Right lobe of liver (tissue), 6 donors: ENCODE measurements around the gene ARHGAP33. TPM values are rescaled to one million over a fixed set of nuclear protein-coding genes. Genes with fewer than 3 reads are reported as not detected.
A peak's percentile ranks its signal among the peaks of the same experiment; 100 is the strongest.

ENCODE experiments used
- ATAC-seq, 4 donors: fragments of 200-7000 bp; cut with Tn5 transposase; one replicate each; pipeline ENCODE4 v1.9.1; 2020; ENCODE audit warnings: mild to moderate bottlenecking in 4 of 4, moderate library complexity in 4 of 4
- DNase-seq, 3 donors: peaks; one replicate each; pipeline ENCODE4 v3.0.0-alpha.2; 2020
- H3K27ac ChIP-seq, 3 donors: fragments of 200-600 bp; one replicate each; pipeline ENCODE4 v1.8.0; 2022
- H3K27me3 ChIP-seq, 2 donors: fragments of 200-600 bp; one replicate each; pipeline ENCODE4 v1.8.0; 2022
- H3K36me3 ChIP-seq, 4 donors: fragments of 200-600 bp; sonication (generic) in 1 of 4; one replicate each; pipeline versions ENCODE4 v1.5.1 to v1.8.0; 2017 to 2022; ENCODE audit warnings: control low read depth in 1 of 4
- H3K4me1 ChIP-seq, 4 donors: fragments of 200-600 bp; sonication (generic) in 1 of 4; one replicate each; pipeline versions ENCODE4 v1.5.1 to v1.8.0; 2017 to 2022; ENCODE audit warnings: control low read depth in 1 of 4
- H3K4me3 ChIP-seq, 3 donors: fragments of 200-600 bp; one replicate each; pipeline ENCODE4 v1.8.0; 2022
- H3K9me3 ChIP-seq, 4 donors: fragments of 200-600 bp; sonication (generic) in 1 of 4; one replicate each; pipeline versions ENCODE4 v1.5.1 to v1.8.0; 2017 to 2022; ENCODE audit warnings: control low read depth in 1 of 4
- POLR2A ChIP-seq: fragments of 450-650 bp; IDR thresholded peaks from one replicate; pipeline ENCODE4 v1.6.1; 2017; ENCODE audit warnings: antibody characterized with exemption, mild to moderate bottlenecking
- WGBS: methylation state at CpG from one replicate; pipeline ENCODE4 v1.1.6; 2018; ENCODE audit warnings: low coverage, low lambda C conversion rate; ENCODE audit not compliant: insufficient coverage; ENCODE audit errors: missing lambda C conversion rate; 5-methylcytosine and 5-hydroxymethylcytosine counted together
- intact Hi-C, 2 donors: fragments of 100-400 bp; cut with DNase I; formaldehyde crosslinking; loops; one replicate each; pipeline versions ENCODE4 v1.11.2 to v1.14.1; 2022
- long read RNA-seq: library from polyadenylated mRNA; unstranded; transcript quantifications from one replicate; pipeline ENCODE4 v2.0.0, GENCODE V29; 2019
- total RNA-seq, 6 experiments: library from RNA; depleted of rRNA in 2 of 6; stranded (reverse); fragments of >200 nt in 2 of 6; fragmentation: NEBNext Ultra II Directional in 3 of 6; extraction: Animal tissue kit (Norgen Biotek cat#: 25700) in 3 of 6; gene quantifications; one replicate each; pipeline versions ENCODE4 v1.1.0 to v1.2.4, GENCODE V29; 2016 to 2023
- TF ChIP-seq, protein P1 (sequence below), 4 donors: fragments of 200-600 bp in 3 of 4; fragments of 450-650 bp in 1 of 4; IDR thresholded peaks; one replicate each; pipeline versions ENCODE4 v1.5.1 to v1.8.0; 2016 to 2022; ENCODE audit warnings: antibody characterized with exemption in 4 of 4, mild to moderate bottlenecking in 2 of 4
- donor health status: DM: no; HTN: yes; CAD: no.
- donor health status: DM: no; HTN: no; CAD: no.
- donor health status: DM: no; HTN: no; CAD: no.
- donor health status: DM: no; HTN: yes; CAD: no.
- donor health status: DM: no; HTN: yes; CAD: no.

ARHGAP33 gene, protein sequence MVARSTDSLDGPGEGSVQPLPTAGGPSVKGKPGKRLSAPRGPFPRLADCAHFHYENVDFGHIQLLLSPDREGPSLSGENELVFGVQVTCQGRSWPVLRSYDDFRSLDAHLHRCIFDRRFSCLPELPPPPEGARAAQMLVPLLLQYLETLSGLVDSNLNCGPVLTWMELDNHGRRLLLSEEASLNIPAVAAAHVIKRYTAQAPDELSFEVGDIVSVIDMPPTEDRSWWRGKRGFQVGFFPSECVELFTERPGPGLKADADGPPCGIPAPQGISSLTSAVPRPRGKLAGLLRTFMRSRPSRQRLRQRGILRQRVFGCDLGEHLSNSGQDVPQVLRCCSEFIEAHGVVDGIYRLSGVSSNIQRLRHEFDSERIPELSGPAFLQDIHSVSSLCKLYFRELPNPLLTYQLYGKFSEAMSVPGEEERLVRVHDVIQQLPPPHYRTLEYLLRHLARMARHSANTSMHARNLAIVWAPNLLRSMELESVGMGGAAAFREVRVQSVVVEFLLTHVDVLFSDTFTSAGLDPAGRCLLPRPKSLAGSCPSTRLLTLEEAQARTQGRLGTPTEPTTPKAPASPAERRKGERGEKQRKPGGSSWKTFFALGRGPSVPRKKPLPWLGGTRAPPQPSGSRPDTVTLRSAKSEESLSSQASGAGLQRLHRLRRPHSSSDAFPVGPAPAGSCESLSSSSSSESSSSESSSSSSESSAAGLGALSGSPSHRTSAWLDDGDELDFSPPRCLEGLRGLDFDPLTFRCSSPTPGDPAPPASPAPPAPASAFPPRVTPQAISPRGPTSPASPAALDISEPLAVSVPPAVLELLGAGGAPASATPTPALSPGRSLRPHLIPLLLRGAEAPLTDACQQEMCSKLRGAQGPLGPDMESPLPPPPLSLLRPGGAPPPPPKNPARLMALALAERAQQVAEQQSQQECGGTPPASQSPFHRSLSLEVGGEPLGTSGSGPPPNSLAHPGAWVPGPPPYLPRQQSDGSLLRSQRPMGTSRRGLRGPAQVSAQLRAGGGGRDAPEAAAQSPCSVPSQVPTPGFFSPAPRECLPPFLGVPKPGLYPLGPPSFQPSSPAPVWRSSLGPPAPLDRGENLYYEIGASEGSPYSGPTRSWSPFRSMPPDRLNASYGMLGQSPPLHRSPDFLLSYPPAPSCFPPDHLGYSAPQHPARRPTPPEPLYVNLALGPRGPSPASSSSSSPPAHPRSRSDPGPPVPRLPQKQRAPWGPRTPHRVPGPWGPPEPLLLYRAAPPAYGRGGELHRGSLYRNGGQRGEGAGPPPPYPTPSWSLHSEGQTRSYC
- total RNA-seq, result 1 to 10 TPM in 5 of 6 experiments, under 1 TPM in 1; 0.37 to 5.2 (median 3.1) TPM
- long read RNA-seq, result 0 reads

DNA sequence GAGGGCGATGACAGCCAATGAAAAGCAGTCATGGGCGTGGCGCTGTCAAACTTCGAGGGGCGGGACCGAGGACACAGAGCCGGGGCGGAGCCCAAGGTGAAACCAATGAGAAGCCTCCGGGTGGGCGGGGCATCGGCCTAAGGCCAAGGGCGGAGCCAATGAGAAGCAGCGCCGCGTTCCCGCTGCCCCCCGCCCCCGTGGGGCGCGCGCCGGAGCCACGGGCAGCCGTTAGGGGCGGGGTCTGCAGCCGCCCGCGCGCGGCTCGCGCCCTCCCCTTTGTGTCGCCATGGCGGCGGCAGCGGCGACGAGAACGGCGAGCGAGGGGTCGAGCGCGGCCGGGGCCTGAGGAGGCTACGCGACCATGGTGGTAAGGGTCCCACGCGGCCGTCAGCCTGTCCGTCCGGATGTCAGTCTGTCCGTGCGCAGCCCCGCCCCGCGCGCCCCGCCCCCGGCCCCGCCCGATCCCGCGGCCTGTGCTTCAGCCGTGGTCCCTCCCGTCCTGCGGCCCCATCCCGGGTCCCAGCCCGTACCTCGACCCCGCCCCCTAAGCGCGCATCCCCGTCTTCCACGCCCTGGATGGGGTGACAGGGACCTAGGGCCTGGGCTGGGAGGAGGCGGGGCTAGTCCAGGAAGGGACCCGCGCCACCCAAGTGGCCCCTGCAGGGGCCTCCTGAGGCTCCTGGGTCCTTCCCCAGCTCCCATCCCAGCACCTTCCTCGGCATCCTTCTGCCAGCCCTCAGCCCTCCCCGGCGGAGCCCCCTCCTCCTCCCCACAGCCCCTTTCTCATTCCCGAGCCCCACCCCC, at the start of gene ARHGAP33:
Gene ARHGAP33, plus strand, starts transcription at position 267 of the 804 bp plus-strand sequence. Its CDS starts 95 bp downstream, at position 362.
- DNase-seq, result peak; percentile 98 to 99 (median 99)
- WGBS, result 4% methylated on average over 26 of the region's 82 CpGs
- H3K4me1 ChIP-seq, result no peaks in the 10 kb centered on the region
- H3K36me3 ChIP-seq, result no peaks in the 10 kb centered on the region
- no peaks in the 10 kb centered on the region for H3K9me3 ChIP-seq
- peak; percentile 99 to 100 (median 99) for ATAC-seq
- no peaks in the 10 kb centered on the region for H3K27me3 ChIP-seq
- peak within 1 kb of the TSS; percentile 73 to 81 (median 78) for H3K4me3 ChIP-seq
- intact Hi-C loops, result no loop called here
- TF ChIP-seq, protein P1, sequence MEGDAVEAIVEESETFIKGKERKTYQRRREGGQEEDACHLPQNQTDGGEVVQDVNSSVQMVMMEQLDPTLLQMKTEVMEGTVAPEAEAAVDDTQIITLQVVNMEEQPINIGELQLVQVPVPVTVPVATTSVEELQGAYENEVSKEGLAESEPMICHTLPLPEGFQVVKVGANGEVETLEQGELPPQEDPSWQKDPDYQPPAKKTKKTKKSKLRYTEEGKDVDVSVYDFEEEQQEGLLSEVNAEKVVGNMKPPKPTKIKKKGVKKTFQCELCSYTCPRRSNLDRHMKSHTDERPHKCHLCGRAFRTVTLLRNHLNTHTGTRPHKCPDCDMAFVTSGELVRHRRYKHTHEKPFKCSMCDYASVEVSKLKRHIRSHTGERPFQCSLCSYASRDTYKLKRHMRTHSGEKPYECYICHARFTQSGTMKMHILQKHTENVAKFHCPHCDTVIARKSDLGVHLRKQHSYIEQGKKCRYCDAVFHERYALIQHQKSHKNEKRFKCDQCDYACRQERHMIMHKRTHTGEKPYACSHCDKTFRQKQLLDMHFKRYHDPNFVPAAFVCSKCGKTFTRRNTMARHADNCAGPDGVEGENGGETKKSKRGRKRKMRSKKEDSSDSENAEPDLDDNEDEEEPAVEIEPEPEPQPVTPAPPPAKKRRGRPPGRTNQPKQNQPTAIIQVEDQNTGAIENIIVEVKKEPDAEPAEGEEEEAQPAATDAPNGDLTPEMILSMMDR (IDR thresholded peaks at IDR 0.05), result no peak
- no peak for TF ChIP-seq POLR2A
- no peak within 1 kb of the TSS for H3K27ac ChIP-seq

DNA sequence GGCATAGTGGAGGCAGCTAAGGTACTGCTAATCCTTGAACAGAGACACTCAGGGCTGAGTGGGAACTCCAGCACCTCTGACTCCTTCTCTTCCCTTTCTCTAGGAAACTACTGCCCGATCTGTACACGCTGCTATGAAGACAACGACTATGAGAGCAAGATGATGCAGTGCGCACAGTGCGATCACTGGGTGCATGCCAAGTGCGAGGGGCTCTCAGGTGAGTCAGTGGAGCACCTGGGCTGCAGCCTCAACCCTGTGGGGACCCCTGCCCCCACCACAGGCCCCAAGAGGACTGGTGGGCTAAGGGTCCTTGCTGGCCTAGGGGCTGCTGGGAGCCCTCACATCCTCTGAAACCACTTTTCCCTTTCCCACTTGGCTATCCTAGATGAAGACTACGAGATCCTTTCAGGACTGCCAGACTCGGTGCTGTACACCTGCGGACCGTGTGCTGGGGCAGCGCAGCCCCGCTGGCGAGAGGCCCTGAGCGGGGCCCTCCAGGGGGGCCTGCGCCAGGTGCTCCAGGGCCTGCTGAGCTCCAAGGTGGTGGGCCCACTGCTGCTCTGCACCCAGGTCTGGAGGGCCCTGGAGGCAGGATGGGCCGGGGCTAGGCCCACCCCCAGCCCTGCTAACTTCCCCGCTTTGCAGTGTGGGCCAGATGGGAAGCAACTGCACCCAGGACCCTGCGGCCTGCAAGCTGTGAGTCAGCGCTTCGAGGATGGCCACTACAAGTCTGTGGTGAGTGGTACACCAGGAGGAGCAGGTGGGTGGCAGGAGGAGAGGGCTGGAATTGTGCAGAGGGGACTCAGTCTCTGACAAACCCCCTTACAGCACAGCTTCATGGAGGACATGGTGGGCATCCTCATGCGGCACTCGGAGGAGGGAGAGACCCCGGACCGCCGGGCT, 48.1 kb upstream of the ARHGAP33 start:
- DNase-seq, result peak in 2 of 3 donors; percentile 16 to 46

DNA sequence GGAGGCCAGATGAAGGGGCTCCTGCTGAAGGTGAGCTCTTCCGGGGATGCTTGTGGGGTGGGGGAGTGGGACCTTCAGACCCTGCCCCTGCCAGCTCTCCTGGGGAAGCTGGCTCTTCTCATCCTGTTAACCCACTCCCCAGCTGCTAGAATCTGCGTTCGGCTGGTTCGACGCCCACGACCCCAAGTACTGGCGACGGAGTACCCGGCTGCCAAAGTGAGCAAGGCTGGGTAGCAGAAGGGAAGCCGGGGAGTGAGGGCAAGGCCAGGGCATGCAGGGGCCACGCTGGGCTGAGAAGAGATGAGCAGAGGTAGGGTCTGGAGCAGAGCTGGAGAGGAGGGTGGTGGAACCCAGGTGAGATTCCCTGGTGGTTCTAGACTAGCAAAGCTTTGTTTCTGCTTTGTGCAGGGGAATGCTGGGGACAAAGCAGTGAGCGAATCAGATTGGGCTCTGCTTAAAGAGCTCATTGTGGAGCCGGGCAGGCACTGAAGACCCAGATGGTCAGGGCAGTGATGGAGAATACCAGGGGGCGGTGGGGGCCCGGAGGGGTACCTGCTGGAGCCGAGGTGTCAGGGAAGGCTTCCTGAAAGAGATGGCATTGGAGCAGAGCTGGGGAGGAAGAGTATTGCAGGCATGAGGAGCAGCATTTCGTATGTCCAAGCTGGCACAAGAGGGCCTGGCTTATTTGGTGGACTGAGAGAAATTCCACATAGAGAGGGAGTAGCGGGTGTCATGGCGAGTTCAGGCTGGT, 47.2 kb upstream of the ARHGAP33 start:
- no peak for ATAC-seq
- H3K4me1 ChIP-seq, result no peaks in the 10 kb centered on the region

More for the DNA sequence above, 48.1 kb upstream of the ARHGAP33 start:
- no peaks in the 10 kb centered on the region for H3K9me3 ChIP-seq
- WGBS, result 85% methylated on average over 4 of the region's 25 CpGs
- no peak overlapping the region for H3K27ac ChIP-seq
- intact Hi-C loops, result no loop called here
- TF ChIP-seq, protein P1 (IDR thresholded peaks at IDR 0.05), result no peak
- TF ChIP-seq POLR2A, result no peak
- H3K4me3 ChIP-seq, result no peak overlapping the region
- peaks cover 11 to 99% (median 67%) of the 10 kb centered on the region in 4 donors for H3K36me3 ChIP-seq
- no peaks in the 10 kb centered on the region for H3K4me1 ChIP-seq
- H3K27me3 ChIP-seq, result no peaks in the 10 kb centered on the region
- no peak for ATAC-seq

More for the DNA sequence above, 47.2 kb upstream of the ARHGAP33 start:
- H3K9me3 ChIP-seq, result no peaks in the 10 kb centered on the region
- intact Hi-C loops, result no loop called here
- no peak overlapping the region for H3K4me3 ChIP-seq
- no peak overlapping the region for H3K27ac ChIP-seq
- no peaks in the 10 kb centered on the region for H3K27me3 ChIP-seq
- H3K36me3 ChIP-seq, result peaks cover 11 to 96% (median 62%) of the 10 kb centered on the region in 4 donors
- DNase-seq, result no peak
- WGBS, result 93% methylated on average over 13 of the region's 19 CpGs
- no peak for TF ChIP-seq POLR2A
